GM19099 (cell line): ENCODE results near the gene TCERG1L.

Source experiments
- POLR2A ChIP-seq: IDR thresholded peaks from 3 replicates; pipeline ENCODE4 v1.6.1; 2011; ENCODE audit warnings: low read depth; ENCODE audit not compliant: insufficient read length; ENCODE audit errors: extremely low read depth

Gene TCERG1L

GRCh38 chr10:131109726-131110125 lies 201.8 kb downstream of the TCERG1L start:
- no peak for TF ChIP-seq POLR2A

GRCh38 chr10:131109291-131109690 lies 202.2 kb downstream of the TCERG1L start:
- no peak for TF ChIP-seq POLR2A

DNA sequence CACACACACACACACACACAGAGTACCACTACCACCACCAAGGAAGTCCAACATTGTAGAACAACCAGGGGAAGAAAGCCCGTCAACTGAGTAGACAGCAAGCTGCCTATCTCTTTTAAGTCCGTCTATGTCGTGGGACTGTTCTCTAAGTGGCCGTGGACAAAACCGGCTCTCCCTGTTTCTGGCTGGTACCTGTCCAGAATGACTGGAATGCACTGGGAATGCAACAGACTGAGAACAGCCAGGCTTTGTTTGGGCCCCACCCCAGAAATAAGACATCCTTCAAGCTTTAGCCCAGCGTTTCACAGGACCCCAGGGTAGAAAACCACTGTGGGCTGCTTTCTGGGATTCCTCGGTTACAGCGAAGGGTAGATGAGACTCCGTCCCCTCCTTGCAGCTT lies 203.6 kb downstream of the TCERG1L start:
- TF ChIP-seq POLR2A, result no peak

GRCh38 chr10:131102676-131103075 lies 208.8 kb downstream of the TCERG1L start:
- TF ChIP-seq POLR2A, result no peak

- no peak for TF ChIP-seq POLR2A
Measured at GRCh38 chr10:131102147-131102546, 209.4 kb downstream of the TCERG1L start.

DNA sequence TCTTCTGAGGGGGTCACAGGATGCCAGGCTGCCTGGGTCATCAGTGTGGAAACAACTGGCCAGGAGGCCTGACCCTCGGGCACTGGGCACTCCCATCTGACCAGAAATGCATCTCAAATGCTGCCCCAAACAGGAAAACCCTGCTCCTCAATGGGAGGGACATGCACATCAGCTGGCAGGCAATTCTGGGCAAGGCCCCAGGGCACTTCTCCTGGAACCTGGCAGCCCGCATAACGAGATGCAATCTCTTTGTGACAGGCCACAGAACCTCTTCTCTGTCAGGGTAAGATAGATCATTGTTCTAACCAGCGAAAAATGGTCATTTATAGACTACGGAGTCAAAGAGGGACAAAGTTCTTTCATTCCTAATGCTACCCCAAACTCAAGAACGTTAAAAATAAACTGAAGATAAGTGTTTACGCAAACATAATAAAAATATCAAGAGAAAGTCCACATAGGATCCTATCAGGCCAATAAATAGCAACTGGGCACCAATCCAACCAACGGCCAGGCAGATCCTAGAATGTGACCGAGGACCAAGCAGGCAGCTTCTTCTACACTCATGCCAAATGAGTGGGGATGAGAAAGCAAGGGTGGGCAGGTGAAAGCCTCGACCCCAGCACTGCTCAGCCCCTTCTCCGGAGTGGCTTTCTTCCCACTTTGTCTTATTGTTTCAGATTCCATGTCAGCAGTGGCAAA lies 212.3 kb downstream of the TCERG1L start:
- no peak for TF ChIP-seq POLR2A

GRCh38 chr10:131098416-131098952 lies 213.0 kb downstream of the TCERG1L start:
- TF ChIP-seq POLR2A, result no peak

DNA sequence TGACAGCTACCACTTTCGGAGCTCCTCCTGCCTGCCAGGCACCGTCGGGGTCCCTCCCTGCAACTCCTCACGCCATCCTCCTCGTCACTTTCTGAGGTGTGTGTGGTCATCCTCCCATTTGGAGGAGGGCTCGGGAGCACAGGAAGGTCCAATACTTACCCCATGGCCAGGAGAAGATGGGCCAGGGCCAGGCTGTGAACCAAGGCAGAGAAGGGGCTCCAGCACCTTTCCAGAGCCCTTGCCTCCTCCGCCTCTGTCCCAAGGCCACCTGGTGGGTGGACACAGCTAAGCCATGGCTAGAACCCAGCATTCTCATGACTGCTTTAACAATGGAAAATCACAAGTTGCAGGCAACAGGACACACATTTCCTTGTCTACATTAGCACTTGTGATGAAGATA lies 215.5 kb downstream of the TCERG1L start:
- no peak for TF ChIP-seq POLR2A

GRCh38 chr10:131095313-131095580 lies 216.3 kb downstream of the TCERG1L start:
- TF ChIP-seq POLR2A, result no peak

DNA sequence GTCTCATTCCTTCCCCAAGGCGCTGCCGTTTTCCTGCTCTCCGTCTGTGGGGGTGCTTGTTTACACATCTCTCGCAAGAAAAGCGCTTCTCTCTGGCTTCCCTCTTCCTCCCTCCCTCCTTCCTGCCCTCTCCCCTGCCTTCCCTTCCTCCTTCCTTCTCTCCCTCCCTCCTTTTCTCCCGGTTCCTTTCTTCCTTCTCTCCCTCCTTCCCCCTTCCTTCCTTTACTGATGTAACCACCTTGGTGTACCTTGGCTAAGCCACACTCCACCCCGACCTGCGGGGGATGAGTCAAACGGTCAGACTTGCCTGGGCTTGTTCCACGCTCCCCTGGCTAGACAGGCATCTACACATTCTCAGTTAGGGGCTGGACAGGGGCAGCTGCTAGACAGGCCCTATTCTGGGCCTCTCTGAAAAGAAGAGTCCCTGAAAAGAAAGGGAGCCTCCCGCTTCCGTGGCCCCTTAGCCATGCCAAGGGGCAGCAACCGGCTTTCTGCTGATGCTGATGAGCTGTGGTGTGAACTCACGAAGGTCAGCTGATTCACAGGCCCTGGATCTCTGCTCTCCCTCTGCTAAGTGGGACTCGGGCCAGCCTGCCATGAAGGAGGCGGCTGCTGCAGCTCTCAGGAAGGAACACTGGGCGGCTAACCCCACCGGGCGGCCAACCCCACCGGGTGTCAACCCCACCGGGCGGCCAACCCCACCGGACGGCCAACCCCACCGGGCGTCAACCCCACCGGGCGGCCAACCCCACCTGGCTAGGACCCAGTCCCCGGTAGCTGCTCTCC lies 216.8 kb downstream of the TCERG1L start:
- TF ChIP-seq POLR2A, result no peak

DNA sequence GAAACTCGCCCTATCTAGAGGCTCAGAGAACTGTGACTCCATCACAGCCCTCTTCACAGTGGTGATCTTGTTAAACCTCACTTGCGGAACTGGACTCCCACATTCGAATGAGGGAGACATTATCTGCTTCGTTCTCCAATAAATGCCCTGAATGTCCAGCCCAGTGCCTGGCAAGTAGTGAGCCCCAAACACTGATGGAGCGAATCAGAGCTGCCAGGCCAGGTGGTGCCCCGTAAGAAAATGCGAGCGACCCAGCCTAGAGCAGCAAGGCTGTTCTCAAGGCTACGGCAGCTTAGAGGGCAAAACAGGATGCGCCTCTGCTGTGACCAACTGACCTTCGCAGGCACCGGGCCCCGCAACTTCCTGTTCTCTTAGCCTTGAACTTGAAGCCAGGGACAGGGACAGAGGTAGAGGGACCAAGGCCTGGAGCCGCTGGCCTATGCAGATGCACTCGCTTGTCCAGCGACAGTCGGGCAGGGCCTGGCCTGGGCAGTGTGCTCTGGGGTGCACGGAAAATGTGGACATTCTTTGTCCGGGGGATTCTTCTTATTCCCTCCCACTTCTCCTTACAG lies 217.6 kb downstream of the TCERG1L start:
- TF ChIP-seq POLR2A, result no peak

DNA sequence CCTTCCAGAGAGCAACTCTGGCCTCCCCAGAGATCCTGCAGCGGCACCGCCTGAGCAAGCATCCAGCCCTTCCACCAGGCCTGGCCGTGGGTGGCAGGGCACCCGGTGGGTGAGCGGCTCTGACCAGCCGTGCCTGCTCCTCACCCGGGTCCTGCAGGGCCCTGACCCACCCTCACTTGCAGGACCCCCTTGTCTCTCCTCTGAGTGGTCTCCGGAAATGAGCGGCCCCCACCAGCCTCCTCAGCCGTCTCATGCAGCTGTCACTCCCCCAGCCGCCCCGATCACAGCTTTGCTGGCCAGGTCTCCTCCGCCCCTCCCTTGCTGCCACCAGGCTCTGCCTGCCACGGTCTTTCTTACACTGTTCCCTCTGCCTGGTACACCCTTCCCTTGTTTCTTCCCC lies 218.2 kb downstream of the TCERG1L start:
- no peak for TF ChIP-seq POLR2A

DNA sequence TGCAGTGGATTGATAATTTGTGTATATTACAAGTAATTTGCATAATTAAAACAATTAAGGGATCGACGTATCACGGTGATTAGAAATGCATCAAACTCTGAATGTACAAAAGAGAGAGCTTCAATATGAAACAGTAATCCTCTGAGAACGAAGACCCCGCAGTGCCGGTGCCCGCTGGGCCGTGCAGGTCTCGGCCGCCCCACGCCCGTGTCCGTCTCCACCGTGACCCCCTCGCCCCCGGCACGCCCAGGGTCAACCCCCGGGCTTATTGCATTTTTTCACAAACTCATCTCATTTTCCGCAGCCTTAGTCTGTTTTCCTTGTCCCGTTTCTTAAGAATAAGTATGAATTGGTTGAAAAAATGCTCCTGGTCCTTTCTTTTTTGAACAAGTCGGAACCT lies 218.6 kb downstream of the TCERG1L start:
- no peak for TF ChIP-seq POLR2A

- no peak for TF ChIP-seq POLR2A
Measured at GRCh38 chr10:131092386-131092785, 219.1 kb downstream of the TCERG1L start.

GRCh38 chr10:131091682-131092081 lies 219.8 kb downstream of the TCERG1L start:
- no peak for TF ChIP-seq POLR2A
